Keratinocyte (primary cell): ENCODE measurements around the gene RASL12. TPM values are rescaled to one million over a fixed set of nuclear protein-coding genes. Genes with fewer than 3 reads are reported as not detected.

Experiments used
- DNase-seq: peaks from one replicate; pipeline ENCODE4 v3.0.0-alpha.2; 2011; ENCODE audit warnings: low read depth, missing footprints, low spot score
- FAIRE-seq: peaks from 2 replicates; lab custom pipeline; 2011; peaks lifted over from hg19 to GRCh38; lab: Jason Lieb, UNC
- H2AFZ ChIP-seq: 2 replicates; pipeline ENCODE4 v1.6.0; 2012; ENCODE audit warnings: low read length, control low read depth, inconsistent platforms; ENCODE audit not compliant: control insufficient read depth
- H3K27ac ChIP-seq: 2 replicates; pipeline ENCODE4 v1.5.1; 2011; ENCODE audit warnings: low read length; ENCODE audit not compliant: control insufficient read depth, insufficient read depth
- H3K27me3 ChIP-seq: 3 replicates; pipeline ENCODE4 v1.6.0; 2011; ENCODE audit warnings: low read length; ENCODE audit not compliant: control insufficient read depth, insufficient read depth; ENCODE audit errors: extremely low read depth
- H3K36me3 ChIP-seq, 2 experiments: 2 replicates in 1 of 2; 3 replicates in 1 of 2; pipeline ENCODE4 v1.5.1; 2011; ENCODE audit warnings: low read length in 2 of 2, mild to moderate bottlenecking in 1 of 2; ENCODE audit not compliant: control insufficient read depth in 2 of 2, insufficient read depth in 2 of 2; ENCODE audit errors: extremely low read depth in 1 of 2
- H3K4me1 ChIP-seq: 3 replicates; pipeline ENCODE4 v1.5.1; 2011; ENCODE audit warnings: low read length; ENCODE audit not compliant: control insufficient read depth, insufficient read depth; ENCODE audit errors: extremely low read depth
- H3K4me2 ChIP-seq: 3 replicates; pipeline ENCODE4 v1.6.0; 2011; ENCODE audit warnings: low read depth, low read length; ENCODE audit not compliant: control insufficient read depth, insufficient read depth; ENCODE audit errors: extremely low read depth
- H3K4me3 ChIP-seq, 3 experiments: fragments of 200-600 bp in 1 of 3; sonication (generic) in 1 of 3; 2 replicates in 2 of 3; 3 replicates in 1 of 3; pipeline ENCODE4 v1.5.1; 2011 to 2016; ENCODE audit warnings: low read length in 3 of 3, mild to moderate bottlenecking in 3 of 3, control low read depth in 2 of 3, inconsistent platforms in 1 of 3, low read depth in 1 of 3, mixed read lengths in 1 of 3, mixed run types in 1 of 3, moderate library complexity in 1 of 3; ENCODE audit not compliant: control insufficient read depth in 2 of 3, insufficient read depth in 2 of 3; ENCODE audit errors: extremely low read depth in 1 of 3
- H3K79me2 ChIP-seq: 2 replicates; pipeline ENCODE4 v1.6.0; 2012; ENCODE audit warnings: low read length; ENCODE audit not compliant: control insufficient read depth, insufficient read depth
- H3K9ac ChIP-seq: 3 replicates; pipeline ENCODE4 v1.6.0; 2011; ENCODE audit warnings: low read length; ENCODE audit not compliant: control insufficient read depth, insufficient read depth; ENCODE audit errors: extremely low read depth
- H3K9me1 ChIP-seq: 3 replicates; pipeline ENCODE4 v1.6.0; 2011; ENCODE audit warnings: low read length; ENCODE audit not compliant: control insufficient read depth, insufficient read depth; ENCODE audit errors: extremely low read depth
- H3K9me3 ChIP-seq: 2 replicates; pipeline ENCODE4 v1.5.1; 2012; ENCODE audit warnings: low read depth, low read length; ENCODE audit not compliant: control insufficient read depth
- H4K20me1 ChIP-seq: 3 replicates; pipeline ENCODE4 v1.6.0; 2011; ENCODE audit warnings: low read length; ENCODE audit not compliant: control insufficient read depth, insufficient read depth; ENCODE audit errors: extremely low read depth
- CTCF ChIP-seq, 3 experiments: IDR thresholded peaks in 1 of 3; conservative IDR thresholded peaks in 1 of 3; optimal IDR thresholded peaks in 1 of 3; 2 replicates in 2 of 3; 3 replicates in 1 of 3; pipeline versions ENCODE3 to v1.5.1; 2011; ENCODE audit warnings: low read length in 3 of 3, mild to moderate bottlenecking in 3 of 3, moderate library complexity in 2 of 3, control low read depth in 1 of 3, inconsistent platforms in 1 of 3; ENCODE audit not compliant: insufficient read depth in 2 of 3; ENCODE audit errors: extremely low read depth in 1 of 3
- EZH2 ChIP-seq: IDR thresholded peaks from one replicate; pipeline ENCODE4 v1.6.1; 2012; ENCODE audit warnings: inconsistent platforms, mild to moderate bottlenecking, low read length, moderate library complexity
- dilution Hi-C: fragments of 300-500 bp; cut with MboI; formaldehyde crosslinking; loops from one replicate; pipeline ENCODE4 v1.7.0; 2020; ENCODE audit warnings: low sequenced_read_pairs; ENCODE audit not compliant: extremely low pct_ligation_motif_present
- polyA plus RNA-seq, 5 experiments: library from polyadenylated mRNA; depleted of rRNA in 3 of 5; stranded (reverse) in 3 of 5; stranded (forward) in 1 of 5; unstranded in 1 of 5; fragments of >200 nt; gene quantifications; 1 replicate in 1 of 5; 2 replicates in 3 of 5; 3 replicates in 1 of 5; pipeline versions ENCODE4 v1.2.1 to v1.2.3, GENCODE V29; 2011 to 2012; ENCODE audit warnings: missing spikeins in 2 of 5, low read depth in 1 of 5, low replicate concordance in 1 of 5

RASL12 gene
- polyA plus RNA-seq, 1 donor (not counting 4 experiments of a cell fraction or from before 2014, with no cell fraction given): not detected

- Histone ChIP-seq H3K27ac (no peak overlapping the region), H3K4me3 (no peak overlapping the region), H3K27me3 (peaks cover 35% of the 10 kb centered on the region)
These were observed 1.7 kb downstream of the RASL12 start for GRCh38 chr15:65066001-65066634.

GRCh38 chr15:65062726-65063125 is 5.1 kb downstream of the RASL12 start:
- H3K4me3 ChIP-seq: no peak overlapping the region
- DNase-seq (no peak), FAIRE-seq (no peak)
- H4K20me1 ChIP-seq: no peaks in the 10 kb centered on the region
- H3K4me1 ChIP-seq: no peaks in the 10 kb centered on the region
- no peaks in the 10 kb centered on the region for H3K36me3 ChIP-seq
- H2AFZ ChIP-seq: no peak overlapping the region
- TF ChIP-seq EZH2 (no peak), CTCF (optimal IDR thresholded peaks at IDR 0.05 in 1 of 3, IDR thresholded peaks at IDR 0.05 in 1 of 3, conservative IDR thresholded peaks at IDR 0.05 in 1 of 3; ENCODE audit: extremely low read depth in 1 of 3, insufficient read depth in 2 of 3, low read length in 3 of 3) (no peak)
- H3K27me3 ChIP-seq: peaks cover 30% of the 10 kb centered on the region
- H3K4me2 ChIP-seq: no peak overlapping the region
- no peaks in the 10 kb centered on the region for H3K79me2 ChIP-seq
- H3K9me3 ChIP-seq: no peaks in the 10 kb centered on the region
- no peak overlapping the region for H3K27ac ChIP-seq
- H3K9me1 ChIP-seq: no peaks in the 10 kb centered on the region
- dilution Hi-C loops: no loop called here
- no peak overlapping the region for H3K9ac ChIP-seq

More at GRCh38 chr15:65066001-65066634, 1.7 kb downstream of the RASL12 start:
- Histone ChIP-seq H2AFZ (no peak overlapping the region), H3K9ac (no peak overlapping the region), H3K9me3 (no peaks in the 10 kb centered on the region), H3K79me2 (no peaks in the 10 kb centered on the region), H4K20me1 (no peaks in the 10 kb centered on the region), H3K9me1 (no peaks in the 10 kb centered on the region), H3K4me1 (no peaks in the 10 kb centered on the region), H3K36me3 (no peaks in the 10 kb centered on the region), H3K4me2 (no peak overlapping the region)
- no peak for TF ChIP-seq EZH2
- no peak for TF ChIP-seq CTCF (optimal IDR thresholded peaks at IDR 0.05 in 1 of 3, IDR thresholded peaks at IDR 0.05 in 1 of 3, conservative IDR thresholded peaks at IDR 0.05 in 1 of 3; ENCODE audit: extremely low read depth in 1 of 3, insufficient read depth in 2 of 3, low read length in 3 of 3)
- dilution Hi-C loops: no loop called here
- no peak for DNase-seq
- FAIRE-seq: no peak
